ENCODE data around the gene CHD5.

The CHD5 gene

GRCh38 chr1:6172549-6172948, 7.6 kb downstream of the CHD5 start:
- no peak for DNase-seq

DNA sequence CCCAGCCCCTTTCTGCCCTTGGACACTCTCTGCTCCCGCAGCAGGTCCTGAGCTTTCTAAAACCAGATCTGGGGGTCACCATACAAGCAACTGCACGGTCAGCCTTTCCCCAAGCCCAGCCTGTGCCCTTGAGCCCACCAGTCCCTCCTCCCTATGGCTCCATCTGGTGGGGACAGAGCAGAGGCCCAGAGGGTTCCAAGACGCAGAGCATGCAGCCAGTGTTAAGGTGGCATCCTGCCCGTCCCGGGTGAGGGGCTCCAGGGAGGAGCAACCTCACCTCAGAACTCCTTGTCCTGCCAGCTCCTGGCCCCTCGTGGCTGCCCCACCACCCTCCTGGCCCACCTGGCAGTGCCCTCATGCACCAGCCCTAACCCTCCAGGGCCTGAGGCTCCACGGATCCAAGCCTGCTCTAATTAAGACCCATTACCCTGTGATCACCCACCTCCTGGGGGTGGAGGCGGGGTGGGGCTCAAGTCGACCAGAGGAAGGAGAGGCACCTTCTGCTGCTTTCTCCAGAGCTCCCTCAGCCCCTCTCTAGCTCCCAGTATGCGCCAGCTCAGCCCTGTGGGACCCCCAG, 8.5 kb downstream of the CHD5 start:
- DNase-seq = peak in 1 of 2 experiments; percentile 51

GRCh38 chr1:6170742-6171201, 9.3 kb downstream of the CHD5 start:
- no peak for DNase-seq

- DNase-seq = no peak
These were observed 9.9 kb downstream of the CHD5 start for GRCh38 chr1:6170116-6170741.

DNA sequence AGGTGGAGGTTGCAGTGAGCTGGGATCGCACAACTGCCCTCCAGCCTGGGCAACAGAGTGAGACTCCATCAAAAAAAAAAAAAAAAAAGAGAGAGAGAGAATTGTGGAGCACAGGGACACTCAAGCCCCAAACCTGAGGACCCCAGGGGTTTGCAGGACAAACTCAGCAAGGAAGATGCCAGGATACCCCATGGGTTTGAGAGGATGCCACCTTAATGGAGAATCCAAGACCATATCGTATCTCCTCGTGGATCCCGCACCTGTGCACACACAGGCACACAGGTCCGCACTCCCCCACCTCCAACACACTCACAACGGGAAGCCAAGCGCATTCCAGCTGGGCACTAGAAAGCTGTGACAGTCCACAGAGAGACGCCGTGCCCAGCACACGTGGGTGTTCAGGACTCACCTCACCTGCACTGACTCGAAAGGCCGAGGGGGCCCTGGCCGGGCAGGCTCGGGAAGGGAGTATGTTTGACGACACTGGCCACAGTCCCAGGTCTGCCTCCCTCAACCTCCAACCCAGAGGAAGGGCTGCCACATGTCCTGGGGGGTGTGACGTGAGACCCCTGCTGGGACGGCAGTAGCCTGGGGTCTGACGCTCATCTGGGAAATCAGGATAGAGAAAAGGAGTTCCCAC, 11.1 kb downstream of the CHD5 start:
- no peak for DNase-seq

DNA sequence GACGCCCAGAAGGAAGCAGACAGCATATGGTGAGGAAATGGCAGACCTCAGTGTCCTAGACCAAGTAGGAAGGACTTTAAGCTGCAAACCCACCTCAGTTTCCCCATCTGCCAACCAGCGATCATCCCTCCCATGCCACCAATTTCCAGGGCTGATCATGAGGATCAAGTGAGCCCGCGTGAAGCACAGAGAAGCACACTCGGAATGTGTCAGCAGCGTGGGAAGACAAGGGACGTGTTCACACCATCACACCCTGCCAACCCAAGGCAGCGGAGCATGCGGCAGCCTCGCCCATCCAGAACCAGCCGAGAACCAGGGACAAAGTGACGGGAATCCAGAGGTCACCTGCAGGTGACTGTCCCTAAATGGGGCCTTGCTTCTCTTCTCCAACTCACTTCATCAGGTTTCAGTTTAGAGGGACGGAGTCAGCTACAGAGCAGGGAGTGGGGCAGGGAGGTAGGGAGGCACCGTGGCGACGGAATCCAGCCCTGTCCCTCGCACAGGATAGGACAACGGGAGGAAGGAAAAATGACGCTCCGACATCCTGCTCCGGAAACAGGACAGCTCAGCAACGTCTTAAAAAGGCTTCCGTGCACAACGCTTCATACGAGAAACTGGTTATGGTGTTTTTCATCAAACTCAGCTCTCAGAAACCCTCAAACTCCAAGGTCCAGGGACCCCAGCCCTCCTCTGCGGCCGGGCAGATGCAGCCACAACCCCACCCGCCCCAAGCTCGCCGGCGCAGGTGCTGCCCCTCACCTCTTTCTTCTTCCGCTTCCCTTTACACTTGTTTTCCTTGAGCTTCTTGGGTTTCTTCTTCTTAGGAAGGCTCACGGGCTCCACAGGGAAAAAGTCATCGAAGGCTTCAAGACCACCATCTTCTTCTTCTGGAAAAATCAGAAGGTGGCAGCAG, 12.5 kb downstream of the CHD5 start:
- no peak for DNase-seq

DNA sequence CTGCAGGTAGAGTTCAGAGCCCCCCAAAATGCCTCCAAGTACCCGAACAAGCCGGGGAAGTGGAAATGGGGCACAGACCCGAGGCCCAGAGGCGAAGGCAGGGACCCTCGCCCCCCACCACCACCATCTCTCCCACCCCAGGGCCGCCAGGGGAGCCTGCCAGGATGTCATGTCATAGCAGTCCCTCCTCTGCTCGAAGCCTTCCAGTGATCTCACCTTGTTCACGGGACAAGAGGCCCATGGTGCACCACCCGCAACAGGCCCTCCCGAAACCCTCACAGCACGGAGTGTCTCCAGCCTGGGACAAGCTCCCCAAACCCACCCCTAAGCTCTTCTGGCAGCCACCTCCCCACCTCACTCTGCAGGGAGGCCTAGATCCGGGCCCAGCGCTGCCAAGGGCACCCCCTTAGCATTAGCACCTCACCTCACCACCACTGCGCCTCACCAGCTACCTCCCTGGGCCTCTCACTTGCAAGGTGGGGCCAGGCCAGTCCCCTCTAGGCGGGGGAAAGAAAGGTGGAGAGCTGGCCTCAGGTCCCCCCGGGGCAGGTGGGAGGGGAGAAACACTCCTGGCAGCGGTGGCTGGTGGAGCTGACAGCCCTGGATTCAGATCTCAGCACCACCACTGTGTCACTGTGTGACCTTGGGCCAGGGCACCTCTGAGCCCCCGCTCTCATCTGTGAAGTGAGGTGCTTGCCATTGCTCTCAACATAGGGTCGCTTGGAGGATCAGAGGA, 13.3 kb downstream of the CHD5 start:
- no peak for DNase-seq

DNA sequence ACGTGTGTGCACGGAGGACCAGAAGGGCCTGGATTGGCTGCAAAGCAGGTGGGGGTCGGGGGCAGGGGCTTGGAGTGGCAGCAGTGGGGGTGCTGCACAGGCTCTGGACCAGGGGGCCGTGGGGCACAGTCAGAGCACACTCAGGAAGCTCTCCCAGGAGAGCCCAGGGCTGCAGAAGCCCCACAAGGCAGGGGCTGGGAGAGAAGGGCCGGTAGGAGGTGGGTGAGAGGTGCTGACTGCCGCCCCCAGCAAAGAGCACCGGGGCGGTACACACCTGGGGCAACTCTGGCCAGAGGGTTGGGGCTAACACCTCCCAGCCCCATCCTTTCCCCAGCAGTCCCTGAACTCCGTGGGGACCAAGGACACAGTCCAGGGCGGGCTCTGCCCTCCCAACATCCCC, 13.9 kb downstream of the CHD5 start:
- DNase-seq = no peak

GRCh38 chr1:6165441-6165985, 14.6 kb downstream of the CHD5 start:
- no peak for DNase-seq

GRCh38 chr1:6165027-6165426, 15.1 kb downstream of the CHD5 start:
- DNase-seq = peak in 1 of 2 experiments; percentile 47

DNA sequence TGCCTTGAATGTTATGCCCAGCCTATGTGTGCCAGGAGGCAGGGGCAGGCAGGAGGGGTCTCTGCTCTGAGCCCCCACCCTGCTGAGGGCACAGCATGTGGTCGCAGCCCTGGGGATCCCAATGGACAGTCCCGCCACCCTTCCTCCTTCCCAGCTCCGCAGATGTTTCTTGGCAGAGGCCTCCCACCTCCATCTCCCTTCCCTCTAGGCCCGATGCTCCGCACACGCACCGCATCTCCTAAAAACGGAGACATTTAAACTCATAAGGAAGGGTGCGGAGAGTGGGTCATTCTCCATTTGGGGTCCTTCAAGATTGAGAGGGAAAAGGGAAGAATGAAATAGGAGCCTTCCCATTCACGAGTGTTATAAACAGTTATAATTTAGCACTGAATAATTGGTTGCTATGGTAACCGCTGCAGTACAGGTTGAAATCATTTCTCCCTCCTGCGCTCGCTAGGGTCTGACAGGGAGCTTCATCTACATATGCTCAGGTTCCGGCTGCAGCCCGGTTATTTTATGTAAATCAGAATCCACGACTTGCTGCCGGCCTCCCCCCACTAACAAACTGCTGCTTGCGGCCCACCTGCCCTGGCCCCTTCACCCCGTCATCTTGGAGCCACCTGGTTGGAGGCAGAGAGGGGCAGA, 16.0 kb downstream of the CHD5 start:
- peak; percentile 75 to 83 for DNase-seq

- DNase-seq = peak in 1 of 2 experiments; percentile 38
These were observed 16.7 kb downstream of the CHD5 start for GRCh38 chr1:6163191-6163972.

- DNase-seq = peak; percentile 34 to 69
These were observed 17.3 kb downstream of the CHD5 start for GRCh38 chr1:6162773-6163172.

DNA sequence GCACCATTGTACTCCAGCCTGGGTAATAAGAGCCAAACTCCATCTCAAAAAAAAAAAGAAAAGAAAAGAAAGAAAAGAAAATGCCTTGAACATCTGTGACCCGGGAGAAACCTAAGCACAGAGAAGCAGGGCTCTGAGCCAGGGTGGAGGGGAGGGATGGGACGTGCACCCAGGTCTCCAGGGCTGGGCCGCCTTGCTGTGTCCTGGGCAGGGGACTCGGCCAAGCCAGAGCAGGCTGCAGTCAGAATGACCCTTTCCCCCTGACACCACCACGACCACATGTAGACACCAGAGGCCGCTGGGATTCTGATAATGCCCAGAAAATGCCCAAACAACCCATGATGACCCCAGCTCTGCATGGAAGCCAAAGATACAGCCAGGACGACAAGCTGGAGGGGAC, 17.8 kb downstream of the CHD5 start:
- no peak for DNase-seq

DNA sequence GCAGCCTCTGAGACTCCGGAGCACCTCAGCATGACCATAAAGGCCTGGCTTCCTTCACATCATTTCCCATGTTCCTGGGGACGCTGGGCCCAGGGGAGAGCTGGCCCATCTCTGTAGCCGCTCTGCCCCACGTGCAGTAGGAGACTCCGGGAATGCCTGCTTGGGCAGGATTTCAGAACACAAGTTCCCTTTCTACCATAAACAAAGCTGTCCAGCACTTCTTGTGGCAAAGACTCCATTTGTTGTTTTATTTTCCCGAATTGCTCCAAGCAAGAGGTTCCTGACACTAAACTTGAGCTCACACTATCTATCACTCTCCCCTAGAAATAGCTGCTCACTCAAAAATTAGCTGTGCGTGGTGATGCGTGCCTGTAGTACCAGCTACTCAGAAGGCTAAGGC, 21.9 kb downstream of the CHD5 start:
- no peak for DNase-seq

GRCh38 chr1:6157528-6158174, 22.5 kb downstream of the CHD5 start:
- peak; percentile 92 for DNase-seq

DNA sequence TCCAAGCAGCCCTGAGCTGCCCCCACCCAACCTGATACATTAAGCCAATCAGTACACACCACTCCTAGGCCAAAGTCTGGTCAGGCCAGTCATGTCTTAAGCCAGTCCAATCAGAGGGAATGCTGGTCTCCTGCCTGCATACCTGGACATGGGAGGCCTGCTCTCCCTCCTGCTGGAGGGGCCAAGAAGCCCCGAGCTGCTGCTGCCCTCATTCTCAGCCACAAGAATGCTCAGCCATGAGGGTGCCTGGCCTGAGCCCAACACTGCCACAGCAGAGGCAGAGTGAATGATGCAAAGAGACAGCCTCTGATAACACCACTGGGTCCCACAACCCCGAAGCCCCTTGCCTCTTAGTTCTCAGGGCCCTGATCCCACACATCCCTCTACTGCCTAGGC, 23.0 kb downstream of the CHD5 start:
- no peak for DNase-seq

DNA sequence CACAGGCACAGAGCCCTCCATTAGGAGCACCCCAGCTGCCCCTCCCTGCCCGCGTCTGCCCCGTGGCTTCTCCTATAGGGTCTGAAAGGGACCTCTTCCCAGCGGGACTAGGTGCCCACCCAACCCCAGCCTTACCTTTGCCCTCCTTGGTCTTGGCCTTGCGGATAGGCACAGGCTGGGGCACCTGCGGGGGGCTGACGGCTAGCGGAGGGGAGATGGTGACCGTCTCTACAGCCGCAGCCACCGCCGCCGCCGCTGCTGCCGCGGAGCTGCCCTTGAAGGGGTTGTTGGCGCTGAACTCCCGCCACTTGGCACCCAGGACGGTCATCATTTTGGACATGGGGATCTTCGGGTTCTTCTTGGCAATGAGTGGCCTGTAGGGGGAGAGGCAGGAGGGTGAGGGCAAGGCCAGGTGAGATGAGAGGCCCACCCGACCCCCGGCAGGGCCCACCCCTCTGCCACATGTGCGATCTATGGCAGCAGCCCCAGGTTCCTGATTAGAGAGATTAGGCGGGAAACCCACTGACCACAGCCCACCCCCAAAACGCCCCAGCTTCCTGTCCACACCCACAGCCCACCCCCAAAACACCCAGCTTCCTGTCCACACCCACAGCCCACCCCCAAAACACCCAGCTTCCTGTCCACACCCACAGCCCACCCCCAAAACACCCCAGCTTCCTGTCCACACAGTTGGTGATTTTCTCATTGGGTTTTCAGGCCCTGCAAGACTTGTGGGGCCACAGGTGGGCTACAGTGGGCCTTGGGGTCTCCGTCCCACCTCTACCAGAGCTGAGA, 25.4 kb downstream of the CHD5 start:
- DNase-seq = no peak

DNA sequence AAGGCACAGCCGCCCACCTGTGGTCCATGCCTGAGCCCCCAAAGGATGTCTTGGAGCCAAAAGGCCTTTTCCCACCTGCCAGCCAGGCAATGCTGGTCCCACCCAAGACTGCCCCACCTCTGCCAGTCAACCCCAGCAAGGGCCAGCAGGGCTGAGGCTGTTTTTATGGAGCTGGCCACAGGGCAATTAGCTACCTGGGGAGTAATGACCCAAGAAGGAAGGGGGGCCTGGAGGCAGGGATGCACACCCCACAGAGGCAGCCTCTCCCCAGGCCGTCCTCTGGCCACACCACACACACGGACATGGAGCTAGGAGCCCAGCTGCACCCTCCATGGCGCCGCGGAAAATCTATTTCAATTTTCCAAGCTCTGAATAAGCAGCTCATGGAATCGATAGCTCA, 27.2 kb downstream of the CHD5 start:
- DNase-seq = no peak

DNA sequence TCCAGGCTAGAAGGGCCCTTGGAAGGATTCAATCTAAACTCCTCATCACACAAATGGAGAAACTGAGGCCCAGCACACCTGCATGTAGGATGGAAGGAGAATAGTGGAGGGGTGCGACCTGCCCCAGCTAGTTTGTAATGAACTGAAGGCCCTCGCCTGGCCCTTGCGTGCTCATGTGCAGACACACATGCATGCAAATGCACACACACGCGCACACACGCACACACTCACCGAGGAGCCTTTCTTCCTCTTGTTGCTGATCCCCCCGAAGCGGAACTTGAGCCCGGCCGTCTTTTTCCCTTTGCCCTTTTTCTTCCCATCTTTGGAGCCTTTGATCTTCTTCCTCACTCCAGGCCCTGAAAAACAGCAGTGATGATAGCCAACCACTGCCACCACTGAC, 27.9 kb downstream of the CHD5 start:
- peak in 1 of 2 experiments; percentile 17 for DNase-seq
